HG02588 (cell line): ENCODE results near the gene MCC.

Experiments
- ATAC-seq: cut with Tn5 transposase; IDR thresholded peaks from one replicate; pipeline ENCODE4 v1.9.1; 2021; ENCODE audit warnings: mild to moderate bottlenecking, moderate library complexity; ENCODE audit not compliant: unreplicated experiment

The MCC gene

GRCh38 chr5:113186061-113186460 lies 302.2 kb downstream of the MCC start:
- ATAC-seq: no peak

GRCh38 chr5:113183694-113184093 lies 304.6 kb downstream of the MCC start:
- no peak for ATAC-seq

GRCh38 chr5:113182658-113183344 lies 305.5 kb downstream of the MCC start:
- ATAC-seq: no peak

GRCh38 chr5:113181853-113182490 lies 306.3 kb downstream of the MCC start:
- no peak for ATAC-seq

GRCh38 chr5:113181409-113181808 lies 306.8 kb downstream of the MCC start:
- no peak for ATAC-seq

- ATAC-seq: no peak
These were observed 309.1 kb downstream of the MCC start for GRCh38 chr5:113179156-113179555.

- no peak for ATAC-seq
These were observed 310.0 kb downstream of the MCC start for GRCh38 chr5:113178073-113178779.

GRCh38 chr5:113177225-113177624 lies 311.0 kb downstream of the MCC start:
- ATAC-seq: no peak

- no peak for ATAC-seq
These were observed 311.5 kb downstream of the MCC start for GRCh38 chr5:113176734-113177133.

GRCh38 chr5:113176196-113176595 lies 312.1 kb downstream of the MCC start:
- no peak for ATAC-seq

GRCh38 chr5:113172231-113172826 lies 315.9 kb downstream of the MCC start:
- no peak for ATAC-seq

- no peak for ATAC-seq
These were observed 316.7 kb downstream of the MCC start for GRCh38 chr5:113171520-113171919.

- no peak for ATAC-seq
These were observed 317.5 kb downstream of the MCC start for GRCh38 chr5:113170707-113171106.

GRCh38 chr5:113169720-113170119 lies 318.5 kb downstream of the MCC start:
- ATAC-seq: no peak

- ATAC-seq: no peak
These were observed 320.3 kb downstream of the MCC start for GRCh38 chr5:113167985-113168384.

- ATAC-seq: no peak
These were observed 321.3 kb downstream of the MCC start for GRCh38 chr5:113166852-113167366.

- ATAC-seq: no peak
These were observed 322.0 kb downstream of the MCC start for GRCh38 chr5:113166261-113166660.

GRCh38 chr5:113164021-113164420 lies 324.2 kb downstream of the MCC start:
- ATAC-seq: no peak

- no peak for ATAC-seq
These were observed 324.9 kb downstream of the MCC start for GRCh38 chr5:113163328-113163727.

- no peak for ATAC-seq
These were observed 325.5 kb downstream of the MCC start for GRCh38 chr5:113162770-113163169.

- no peak for ATAC-seq
These were observed 326.0 kb downstream of the MCC start for GRCh38 chr5:113162208-113162607.
